Measurements from ENCODE around the gene ANK2.

ANK2 gene

DNA sequence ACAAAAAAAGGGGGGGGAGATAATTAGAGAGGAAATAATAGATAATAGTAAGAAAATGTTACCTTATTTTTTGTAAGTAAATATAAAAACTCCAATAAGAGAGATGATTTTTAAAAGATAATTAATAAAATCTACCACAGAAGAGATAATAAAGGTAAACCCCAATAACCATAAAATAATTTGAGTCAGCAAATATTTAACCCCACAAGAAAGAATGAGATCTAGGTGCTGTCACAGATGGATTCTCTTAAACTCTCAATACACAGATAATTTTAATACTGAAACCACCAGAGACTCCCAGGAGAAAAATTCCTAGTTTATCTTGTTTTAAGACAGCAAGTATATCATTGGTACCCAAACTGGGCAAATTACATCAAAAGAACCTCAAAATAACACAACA, 341.4 kb downstream of the ANK2 start:
- peaks cover 7% of the 10 kb centered on the region; the same call in 1 of the 2 replicates for H3K9me3 ChIP-seq (ENCODE audit: insufficient read depth, low read depth, low read length)
- no peak overlapping the region for H3K27ac ChIP-seq (ENCODE audit: low read length)
- no peaks in the 10 kb centered on the region for H3K36me3 ChIP-seq (ENCODE audit: insufficient read depth, low read depth, low read length)
- no peak overlapping the region for H3K9ac ChIP-seq (ENCODE audit: low read depth, low read length)
- no peak overlapping the region for H3K4me3 ChIP-seq (ENCODE audit: low read length)
- H3K27me3 ChIP-seq (ENCODE audit: insufficient read depth, low read length) = no peaks in the 10 kb centered on the region
- peaks cover 6% of the 10 kb centered on the region; the same call in 1 of the 2 replicates for H3K4me1 ChIP-seq (ENCODE audit: insufficient read depth, low read length)

DNA sequence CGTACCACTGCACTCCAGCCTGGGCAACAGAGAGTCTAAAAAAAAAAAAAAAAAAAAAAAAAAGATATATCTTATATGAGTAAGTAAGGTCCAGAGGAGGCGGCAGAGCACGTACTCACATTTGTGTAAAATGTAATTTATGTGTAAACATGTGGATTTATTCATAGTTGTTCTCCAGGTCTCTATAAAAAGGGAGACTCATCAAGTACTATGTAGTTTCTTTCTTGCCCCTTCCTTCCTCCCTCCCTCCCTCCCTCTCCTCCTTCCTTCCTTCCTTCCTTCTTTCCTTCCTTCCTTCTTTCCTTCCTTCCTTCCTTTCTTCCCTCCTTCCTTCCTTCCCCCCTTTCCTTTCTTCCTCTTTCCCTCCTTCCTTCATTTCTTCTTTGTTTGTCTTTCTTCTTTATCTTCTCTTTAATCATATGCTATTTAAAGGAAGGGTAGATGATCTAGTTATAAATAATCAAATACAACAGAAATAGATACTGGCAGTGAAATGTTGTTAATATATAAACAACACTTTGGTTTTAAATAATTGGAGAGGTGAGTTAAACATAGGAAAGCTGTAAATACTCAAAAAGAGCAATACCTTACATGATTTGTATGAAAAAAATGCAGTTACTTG, 344.8 kb downstream of the ANK2 start:
- peaks cover 6% of the 10 kb centered on the region; the same call in 1 of the 2 replicates for H3K4me1 ChIP-seq (ENCODE audit: insufficient read depth, low read length)
- H3K27ac ChIP-seq (ENCODE audit: low read length) = no peak overlapping the region
- no peak overlapping the region for H3K9ac ChIP-seq (ENCODE audit: low read depth, low read length)
- no peaks in the 10 kb centered on the region for H3K27me3 ChIP-seq (ENCODE audit: insufficient read depth, low read length)
- no peaks in the 10 kb centered on the region for H3K36me3 ChIP-seq (ENCODE audit: insufficient read depth, low read depth, low read length)
- no peak overlapping the region for H3K4me3 ChIP-seq (ENCODE audit: low read length)
- peaks cover 3% of the 10 kb centered on the region; the same call in 1 of the 2 replicates for H3K9me3 ChIP-seq (ENCODE audit: insufficient read depth, low read depth, low read length)

DNA sequence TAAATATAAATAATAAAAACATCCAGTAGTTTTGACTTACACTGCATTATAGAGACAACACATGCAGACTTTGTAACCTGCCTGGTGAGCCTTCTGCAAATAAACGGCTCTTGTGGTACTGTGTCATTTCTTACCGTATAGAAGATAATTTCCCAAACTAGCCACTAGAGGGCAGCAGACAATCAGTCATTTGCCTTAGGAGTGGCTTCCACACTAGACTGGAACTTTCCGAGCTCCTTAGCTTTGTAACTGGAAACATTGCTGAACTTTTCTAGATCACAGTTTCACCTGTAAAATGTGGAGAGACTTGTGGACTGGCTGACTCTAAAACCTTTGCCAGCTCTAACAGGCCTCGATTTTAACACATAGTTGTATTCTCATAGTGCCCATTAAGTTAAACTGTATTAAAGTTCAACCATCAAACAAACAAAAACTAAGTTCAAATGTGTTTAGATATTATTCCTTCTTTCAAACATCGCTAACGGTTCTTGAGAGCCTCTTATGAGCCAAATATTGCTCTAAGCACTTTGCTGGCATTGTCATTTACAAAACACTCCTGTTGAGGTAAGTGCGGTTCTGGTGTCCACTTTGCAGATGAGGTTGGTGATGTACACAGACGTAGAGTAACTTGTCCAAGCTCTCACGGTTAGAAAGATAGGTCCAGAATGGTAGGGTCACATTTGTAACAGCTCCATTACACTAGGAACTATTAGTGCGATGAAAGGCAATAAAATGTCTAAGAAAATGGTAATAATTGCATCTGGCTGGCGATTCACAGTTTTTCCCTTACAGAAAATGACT, 345.5 kb downstream of the ANK2 start:
- Histone ChIP-seq H3K27me3 (ENCODE audit: insufficient read depth, low read length) (no peaks in the 10 kb centered on the region), H3K4me3 (ENCODE audit: low read length) (no peak overlapping the region), H3K27ac (ENCODE audit: low read length) (no peak overlapping the region)

DNA sequence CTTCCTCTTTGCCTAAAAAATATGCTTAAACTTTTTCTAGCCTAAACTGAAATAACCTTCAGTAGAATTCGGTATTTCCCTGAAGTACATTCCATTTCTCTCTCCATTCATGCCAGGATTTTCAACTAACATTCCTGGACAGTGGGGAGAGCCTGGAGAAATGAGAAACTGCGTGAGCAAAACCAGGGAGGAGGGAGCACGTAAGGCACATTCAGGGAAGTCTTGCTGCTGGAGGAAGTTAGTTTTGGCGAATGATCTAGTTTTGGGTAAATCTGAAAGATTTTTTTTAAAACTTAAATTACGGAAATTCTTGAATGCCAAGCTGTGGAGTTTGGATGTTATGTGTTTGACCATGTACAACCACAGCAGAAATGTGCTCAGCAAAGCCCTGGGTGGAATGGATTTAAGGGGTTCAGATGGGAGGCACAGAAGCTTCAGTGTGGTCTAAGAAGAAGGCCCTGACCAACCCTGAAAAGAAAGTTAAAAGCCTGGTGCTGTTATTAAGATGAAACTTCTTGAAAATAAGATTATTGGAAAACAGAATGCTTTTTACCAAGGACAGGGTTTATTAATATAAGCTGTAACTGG, 347.8 kb downstream of the ANK2 start:
- H3K4me1 ChIP-seq (ENCODE audit: insufficient read depth, low read length) = peaks cover 6% of the 10 kb centered on the region; the same call in 1 of the 2 replicates
- no peak overlapping the region for H3K4me3 ChIP-seq (ENCODE audit: low read length)
- H3K27me3 ChIP-seq (ENCODE audit: insufficient read depth, low read length) = no peaks in the 10 kb centered on the region
- no peaks in the 10 kb centered on the region for H3K9me3 ChIP-seq (ENCODE audit: insufficient read depth, low read depth, low read length)
- H3K9ac ChIP-seq (ENCODE audit: low read depth, low read length) = no peak overlapping the region
- no peaks in the 10 kb centered on the region for H3K36me3 ChIP-seq (ENCODE audit: insufficient read depth, low read depth, low read length)
- no peak overlapping the region for H3K27ac ChIP-seq (ENCODE audit: low read length)

More for the DNA sequence above, 345.5 kb downstream of the ANK2 start:
- Histone ChIP-seq H3K9me3 (ENCODE audit: insufficient read depth, low read depth, low read length) (no peaks in the 10 kb centered on the region), H3K36me3 (ENCODE audit: insufficient read depth, low read depth, low read length) (no peaks in the 10 kb centered on the region), H3K9ac (ENCODE audit: low read depth, low read length) (no peak overlapping the region), H3K4me1 (ENCODE audit: insufficient read depth, low read length) (peaks cover 6% of the 10 kb centered on the region; the same call in 1 of the 2 replicates)

DNA sequence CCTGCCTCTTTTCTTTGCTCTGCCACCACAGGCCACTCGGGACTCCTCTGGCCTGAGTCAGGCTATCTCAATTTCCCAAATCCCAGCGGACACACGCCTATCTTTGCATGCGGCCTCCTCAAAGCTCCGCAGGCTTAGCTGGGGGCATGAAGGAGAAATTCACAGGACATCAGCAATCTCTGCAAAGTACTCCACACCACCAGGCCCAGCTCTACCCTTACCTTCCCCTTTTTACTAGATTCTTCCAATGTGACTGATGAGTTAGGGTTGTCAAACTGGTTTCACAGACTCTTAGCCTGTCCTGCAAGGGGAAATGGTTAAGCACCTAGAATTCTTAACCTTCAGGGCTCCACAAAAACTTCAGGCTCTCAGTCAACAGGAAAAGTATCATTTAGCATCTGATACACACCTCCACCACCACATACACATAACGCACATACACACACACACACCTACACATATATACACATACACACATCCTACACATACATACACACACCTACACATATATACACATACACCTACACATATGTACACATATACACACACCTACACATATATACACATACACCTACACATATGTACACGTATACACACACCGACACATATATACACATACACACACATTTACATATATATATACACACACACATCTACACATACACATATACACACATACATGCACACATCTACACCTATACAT, 349.1 kb downstream of the ANK2 start:
- no peak overlapping the region for H3K27ac ChIP-seq (ENCODE audit: low read length)
- no peak overlapping the region for H3K9ac ChIP-seq (ENCODE audit: low read depth, low read length)
- no peaks in the 10 kb centered on the region for H3K27me3 ChIP-seq (ENCODE audit: insufficient read depth, low read length)
- no peak overlapping the region for H3K4me3 ChIP-seq (ENCODE audit: low read length)
- H3K4me1 ChIP-seq (ENCODE audit: insufficient read depth, low read length) = no peaks in the 10 kb centered on the region
- no peaks in the 10 kb centered on the region for H3K36me3 ChIP-seq (ENCODE audit: insufficient read depth, low read depth, low read length)
- H3K9me3 ChIP-seq (ENCODE audit: insufficient read depth, low read depth, low read length) = no peaks in the 10 kb centered on the region

DNA sequence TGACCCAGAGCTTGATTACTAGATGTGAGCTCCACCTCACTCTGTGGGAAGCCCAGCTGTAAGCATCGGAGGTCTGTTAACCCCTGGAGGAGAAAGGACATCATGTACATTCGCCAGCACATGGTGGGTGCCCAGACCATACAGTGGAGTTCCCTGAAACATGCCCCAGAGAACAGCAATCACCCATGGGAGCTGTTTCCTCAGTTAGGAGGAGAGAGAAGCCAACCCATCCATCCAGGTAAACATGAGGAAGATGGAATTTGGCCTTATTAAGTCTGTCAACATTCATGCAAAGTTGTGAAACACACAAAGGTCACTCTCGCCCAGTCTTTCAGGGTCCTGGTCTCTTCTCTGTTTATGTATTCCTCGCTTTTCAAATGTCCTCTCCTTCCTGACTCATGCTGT, 354.7 kb downstream of the ANK2 start:
- H3K4me3 ChIP-seq (ENCODE audit: low read length) = no peak overlapping the region
- H3K4me1 ChIP-seq (ENCODE audit: insufficient read depth, low read length) = no peaks in the 10 kb centered on the region
- no peaks in the 10 kb centered on the region for H3K27me3 ChIP-seq (ENCODE audit: insufficient read depth, low read length)
- no peak overlapping the region for H3K27ac ChIP-seq (ENCODE audit: low read length)
- H3K9me3 ChIP-seq (ENCODE audit: insufficient read depth, low read depth, low read length) = no peaks in the 10 kb centered on the region
- H3K9ac ChIP-seq (ENCODE audit: low read depth, low read length) = no peak overlapping the region
- H3K36me3 ChIP-seq (ENCODE audit: insufficient read depth, low read depth, low read length) = no peaks in the 10 kb centered on the region

DNA sequence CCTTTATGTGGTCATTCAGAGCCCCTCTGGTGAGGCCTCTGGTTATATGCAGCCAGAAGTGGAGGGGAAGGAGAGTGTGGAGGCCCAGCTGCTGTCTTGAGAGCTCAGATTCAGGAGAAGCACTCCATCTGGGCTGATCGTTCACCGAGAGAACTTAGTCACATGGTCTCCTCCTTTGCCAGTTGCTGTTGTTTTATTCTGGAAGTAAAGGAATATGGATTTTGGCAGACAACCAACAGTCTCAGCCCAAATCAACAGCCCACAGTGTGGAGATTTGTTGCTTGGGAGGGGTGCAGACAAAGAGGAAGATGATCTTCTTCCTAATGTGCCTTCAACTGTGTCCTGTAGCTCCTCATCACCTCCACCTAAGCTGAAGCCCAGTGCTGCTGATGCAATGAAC, 355.4 kb downstream of the ANK2 start:
- no peak overlapping the region for H3K27ac ChIP-seq (ENCODE audit: low read length)
- H3K4me3 ChIP-seq (ENCODE audit: low read length) = no peak overlapping the region
- H3K9me3 ChIP-seq (ENCODE audit: insufficient read depth, low read depth, low read length) = no peaks in the 10 kb centered on the region
- H3K36me3 ChIP-seq (ENCODE audit: insufficient read depth, low read depth, low read length) = no peaks in the 10 kb centered on the region
- no peak overlapping the region for H3K9ac ChIP-seq (ENCODE audit: low read depth, low read length)
- H3K4me1 ChIP-seq (ENCODE audit: insufficient read depth, low read length) = no peaks in the 10 kb centered on the region
- no peaks in the 10 kb centered on the region for H3K27me3 ChIP-seq (ENCODE audit: insufficient read depth, low read length)

DNA sequence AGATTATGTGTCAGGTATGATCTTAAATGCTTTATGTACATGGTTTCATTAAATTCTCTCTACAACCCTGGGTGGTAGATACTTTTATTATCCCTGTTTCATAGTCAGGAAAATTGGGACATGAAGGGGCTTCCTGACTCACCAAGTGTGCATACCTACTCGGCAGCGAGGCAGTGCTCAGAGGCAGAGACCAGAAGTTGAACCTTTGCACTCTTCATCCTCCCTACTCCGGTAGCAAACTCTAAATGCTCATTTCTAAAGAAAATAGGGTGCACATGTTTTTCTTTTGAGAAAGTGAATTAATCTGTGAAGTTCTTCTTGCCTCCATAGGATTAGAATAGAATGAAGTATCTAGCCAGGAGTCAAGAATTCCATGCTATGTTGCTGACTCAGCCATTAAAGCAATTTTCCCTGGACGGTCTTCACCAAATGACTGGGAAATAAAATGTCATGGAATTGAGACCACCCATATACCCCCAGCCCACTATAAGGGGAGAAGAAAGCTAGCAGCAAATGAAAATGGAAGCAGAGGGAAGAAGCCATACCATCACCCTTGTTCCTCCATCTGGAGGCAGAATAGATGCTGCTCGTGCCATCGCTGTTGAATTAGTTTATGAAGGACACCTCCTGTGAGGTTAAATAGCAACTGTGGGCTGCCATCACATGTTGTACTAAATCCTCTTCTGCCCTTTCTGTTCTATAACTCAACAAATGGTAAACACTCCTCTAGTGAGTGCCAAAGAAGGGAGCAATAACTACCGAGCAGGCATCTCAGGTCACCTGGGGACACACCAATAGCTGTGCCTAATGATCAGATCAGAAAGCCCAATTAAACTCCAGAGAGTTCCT, 356.6 kb downstream of the ANK2 start:
- no peak overlapping the region for H3K4me3 ChIP-seq (ENCODE audit: low read length)
- H3K36me3 ChIP-seq (ENCODE audit: insufficient read depth, low read depth, low read length) = no peaks in the 10 kb centered on the region
- no peaks in the 10 kb centered on the region for H3K4me1 ChIP-seq (ENCODE audit: insufficient read depth, low read length)
- no peaks in the 10 kb centered on the region for H3K9me3 ChIP-seq (ENCODE audit: insufficient read depth, low read depth, low read length)
- H3K9ac ChIP-seq (ENCODE audit: low read depth, low read length) = no peak overlapping the region
- H3K27ac ChIP-seq (ENCODE audit: low read length) = no peak overlapping the region
- no peaks in the 10 kb centered on the region for H3K27me3 ChIP-seq (ENCODE audit: insufficient read depth, low read length)

DNA sequence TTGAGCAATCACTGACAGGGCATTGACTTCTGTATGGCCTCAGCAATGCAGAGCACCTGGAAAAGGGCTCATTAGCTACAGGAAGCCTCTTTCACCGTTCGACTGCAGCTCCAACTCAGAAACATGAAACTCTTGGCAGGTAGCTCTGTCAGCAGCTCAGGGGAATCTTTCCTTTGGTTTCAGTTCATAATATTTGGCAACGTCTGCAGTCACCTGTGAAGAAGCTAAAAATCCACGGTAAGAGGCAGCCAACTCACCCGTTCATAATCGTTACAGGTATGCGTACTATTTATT, 357.2 kb downstream of the ANK2 start:
- H3K9me3 ChIP-seq (ENCODE audit: insufficient read depth, low read depth, low read length) = no peaks in the 10 kb centered on the region
- H3K27me3 ChIP-seq (ENCODE audit: insufficient read depth, low read length) = no peaks in the 10 kb centered on the region
- no peak overlapping the region for H3K9ac ChIP-seq (ENCODE audit: low read depth, low read length)
- no peak overlapping the region for H3K4me3 ChIP-seq (ENCODE audit: low read length)
- H3K4me1 ChIP-seq (ENCODE audit: insufficient read depth, low read length) = no peaks in the 10 kb centered on the region
- no peaks in the 10 kb centered on the region for H3K36me3 ChIP-seq (ENCODE audit: insufficient read depth, low read depth, low read length)
- no peak overlapping the region for H3K27ac ChIP-seq (ENCODE audit: low read length)

DNA sequence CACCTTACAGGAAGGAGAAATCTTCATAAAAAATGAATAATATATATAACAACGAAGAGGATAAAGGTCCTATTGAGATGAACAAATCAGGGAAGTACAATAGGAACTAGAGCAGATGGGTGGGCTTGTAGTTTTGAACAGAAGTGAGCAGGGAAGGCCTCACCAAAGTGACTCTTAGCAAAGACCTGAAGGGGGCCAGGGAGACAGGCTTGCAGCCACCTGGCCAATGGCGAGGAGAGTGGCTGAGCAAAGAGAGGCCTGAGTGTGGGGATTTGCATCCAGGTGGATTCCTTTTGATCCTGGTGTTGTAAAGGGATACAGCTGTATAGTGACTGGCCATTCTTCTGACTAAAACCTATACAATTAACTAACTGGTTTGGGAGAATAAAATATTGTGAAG, 358.0 kb downstream of the ANK2 start:
- no peaks in the 10 kb centered on the region for H3K4me1 ChIP-seq (ENCODE audit: insufficient read depth, low read length)
- H3K4me3 ChIP-seq (ENCODE audit: low read length) = no peak overlapping the region
- no peak overlapping the region for H3K9ac ChIP-seq (ENCODE audit: low read depth, low read length)
- no peak overlapping the region for H3K27ac ChIP-seq (ENCODE audit: low read length)
- H3K27me3 ChIP-seq (ENCODE audit: insufficient read depth, low read length) = no peaks in the 10 kb centered on the region
- H3K36me3 ChIP-seq (ENCODE audit: insufficient read depth, low read depth, low read length) = no peaks in the 10 kb centered on the region
- no peaks in the 10 kb centered on the region for H3K9me3 ChIP-seq (ENCODE audit: insufficient read depth, low read depth, low read length)

DNA sequence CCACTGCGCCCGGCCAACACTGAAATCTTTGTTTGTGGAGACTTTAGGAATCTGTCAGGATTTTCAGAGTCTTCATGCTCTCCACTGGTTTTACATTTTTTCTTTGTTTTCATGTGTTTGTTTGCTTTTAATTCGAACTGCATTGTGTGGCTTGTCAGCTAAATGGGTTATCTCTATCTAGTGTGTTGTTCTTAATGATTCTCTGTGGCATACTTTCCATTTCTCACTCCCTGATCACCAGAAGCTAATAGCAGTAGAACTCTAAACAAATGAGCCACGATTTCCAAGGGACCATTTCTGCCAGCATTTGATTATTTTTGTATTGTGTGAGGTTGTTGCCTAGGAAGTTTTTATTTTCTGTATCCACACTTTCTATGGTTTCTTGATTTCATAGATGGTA, 359.7 kb downstream of the ANK2 start:
- H3K4me1 ChIP-seq (ENCODE audit: insufficient read depth, low read length) = no peaks in the 10 kb centered on the region
- no peak overlapping the region for H3K9ac ChIP-seq (ENCODE audit: low read depth, low read length)
- no peak overlapping the region for H3K27ac ChIP-seq (ENCODE audit: low read length)
- H3K27me3 ChIP-seq (ENCODE audit: insufficient read depth, low read length) = no peaks in the 10 kb centered on the region
- H3K4me3 ChIP-seq (ENCODE audit: low read length) = no peak overlapping the region
- H3K36me3 ChIP-seq (ENCODE audit: insufficient read depth, low read depth, low read length) = no peaks in the 10 kb centered on the region
- H3K9me3 ChIP-seq (ENCODE audit: insufficient read depth, low read depth, low read length) = no peaks in the 10 kb centered on the region
